Measurements from ENCODE around the gene REXO4. TPM values are rescaled to one million over a fixed set of nuclear protein-coding genes. Genes with fewer than 3 reads are reported as not detected.

Gene REXO4
- total and polyA plus RNA-seq, 9 of the 15 experiments (the other 6 are each of a cell fraction or from before 2014, with no cell fraction given) = 3.4 to 72.9 (median 31.1) TPM

DNA sequence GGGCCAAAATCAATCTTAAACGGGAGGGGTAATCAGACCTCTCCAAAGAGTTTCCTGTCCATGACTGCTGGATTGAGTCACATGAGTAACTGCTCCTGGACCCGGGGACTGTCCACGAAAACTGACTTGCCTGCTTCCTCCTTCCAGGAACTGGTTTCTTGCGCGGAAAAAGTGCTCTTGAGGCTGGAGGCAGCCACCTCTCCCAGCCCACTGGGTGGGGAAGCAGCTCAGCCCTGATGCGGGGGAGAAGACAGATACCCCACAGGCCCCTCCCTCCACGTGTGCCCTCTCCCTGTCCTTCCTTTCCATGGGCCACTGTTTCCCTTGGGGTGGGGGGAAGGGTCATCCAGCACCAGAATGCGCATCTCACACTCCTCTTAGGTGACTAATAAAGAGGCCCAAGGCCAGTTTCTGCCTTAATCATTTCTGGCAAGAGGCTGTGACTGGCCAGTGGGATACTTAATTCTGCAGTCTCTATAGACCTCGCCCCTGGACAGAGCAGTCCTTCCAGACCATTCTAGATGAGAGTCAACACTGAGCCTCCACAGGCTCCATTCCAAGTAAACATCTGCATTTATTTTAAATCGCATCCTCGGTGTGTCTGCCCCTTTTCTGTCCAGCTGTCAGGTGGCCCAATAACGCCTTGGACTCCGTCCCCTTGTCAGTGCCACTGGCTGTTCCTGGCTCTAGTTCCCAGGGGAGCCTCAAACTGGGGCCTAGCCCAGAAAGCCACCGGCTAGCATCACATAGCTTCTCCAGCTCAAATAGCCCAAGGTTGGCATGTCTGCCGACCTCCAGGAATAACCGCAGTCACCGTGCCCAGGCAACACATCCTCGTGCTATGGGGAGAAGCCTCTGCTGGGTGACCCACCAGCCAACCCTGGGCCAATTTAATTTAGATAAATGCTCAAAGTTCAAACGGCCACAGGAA lies 12.0 kb downstream of the REXO4 start:
- ATAC-seq (no peak), FAIRE-seq (no peak), DNase-seq (ENCODE audit: extremely low read depth in 1 of 4, low spot score in 3 of 4) (no peak)
- no peak overlapping the region for H3K4me3 ChIP-seq
- TF ChIP-seq KAT2B (IDR thresholded peaks at IDR 0.05; ENCODE audit: low read depth, low read length) (no peak), THRAP3 (IDR thresholded peaks at IDR 0.05; ENCODE audit: borderline replicate concordance) (no peak), SRSF7 (optimal IDR thresholded peaks at IDR 0.05; ENCODE audit: low read depth, low read length) (no peak), SP1 (CRISPR knock-in tag; IDR thresholded peaks at IDR 0.05) (no peak), HDGF (IDR thresholded peaks at IDR 0.05) (no peak), DNMT1 (IDR thresholded peaks at IDR 0.05) (no peak), BRD9 (IDR thresholded peaks at IDR 0.05; ENCODE audit: low read depth, partially characterized antibody) (no peak), SMARCA5 (IDR thresholded peaks at IDR 0.05) (no peak), ZNF444 (CRISPR knock-in tag; IDR thresholded peaks at IDR 0.05) (no peak), RBM39 (optimal IDR thresholded peaks at IDR 0.05; ENCODE audit: low read depth, low read length) (no peak), CBX5 (IDR thresholded peaks at IDR 0.05; ENCODE audit: borderline replicate concordance, low read depth) (no peak), ZNF354B (CRISPR knock-in tag; IDR thresholded peaks at IDR 0.05) (no peak), MTF1 (CRISPR knock-in tag; IDR thresholded peaks at IDR 0.05; ENCODE audit: borderline replicate concordance) (no peak)
- TF ChIP-seq, protein P1, sequence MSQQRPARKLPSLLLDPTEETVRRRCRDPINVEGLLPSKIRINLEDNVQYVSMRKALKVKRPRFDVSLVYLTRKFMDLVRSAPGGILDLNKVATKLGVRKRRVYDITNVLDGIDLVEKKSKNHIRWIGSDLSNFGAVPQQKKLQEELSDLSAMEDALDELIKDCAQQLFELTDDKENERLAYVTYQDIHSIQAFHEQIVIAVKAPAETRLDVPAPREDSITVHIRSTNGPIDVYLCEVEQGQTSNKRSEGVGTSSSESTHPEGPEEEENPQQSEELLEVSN (IDR thresholded peaks at IDR 0.05; ENCODE audit: borderline replicate concordance in 1 of 2, extremely low read depth in 1 of 2, insufficient read depth in 1 of 2, insufficient read length in 1 of 2, low read depth in 1 of 2, low read length in 1 of 2, poor library complexity in 1 of 2, severe bottlenecking in 1 of 2) = no peak
- no peaks in the 10 kb centered on the region for H3K79me2 ChIP-seq (ENCODE audit: control insufficient read depth, insufficient read depth, low read length)
- H2AFZ ChIP-seq (ENCODE audit: low read depth, low read length) = no peak overlapping the region
- intact Hi-C loops (cut with micrococcal nuclease) (loop anchor here (1.0 kb wide), 1 partner anchor 81 kb away; no protein-coding TSS in a partner anchor), in situ Hi-C loops (cut with MboI) (no loop called here)
- no peaks in the 10 kb centered on the region for H3K9me1 ChIP-seq (ENCODE audit: control insufficient read depth, insufficient read depth, low read length)
- H3K4me1 ChIP-seq (replicated peaks in 1 of 2; ENCODE audit: control insufficient read depth in 2 of 2, insufficient read depth in 2 of 2, low read length in 2 of 2) = peaks cover 0 to 20% of the 10 kb centered on the region in 2 experiments; a peak in 3 of 5 replicates
- H3K27me3 ChIP-seq (ENCODE audit: control insufficient read depth in 2 of 2, insufficient read depth in 2 of 2, low read length in 2 of 2) = no peaks in the 10 kb centered on the region
- peaks cover 75% of the 10 kb centered on the region; the same call in 2 of the 3 replicates for H3K36me3 ChIP-seq (ENCODE audit: control insufficient read depth, insufficient read depth, low read length)
- BruUV-seq (replicated peaks) = no TSS peak
- H4K20me1 ChIP-seq (replicated peaks; ENCODE audit: control insufficient read depth, insufficient read depth, low read length) = peaks cover 12% of the 10 kb centered on the region
- ChIA-PET CTCF (ENCODE audit: low intra/inter-chr PET ratio) (no interaction called here), POLR2A (no interaction called here)
- peak overlapping the region in 1 of 2 experiments; percentile 43; a peak in 1 of 4 replicates for H3K9ac ChIP-seq (ENCODE audit: insufficient read depth in 1 of 2, low read depth in 2 of 2, low read length in 2 of 2)
- 85% methylated on average over 18 of the region's 19 CpGs for whole genome bisulfite sequencing (ENCODE audit: insufficient coverage, low coverage, missing lambda C conversion rate)
- no peaks in the 10 kb centered on the region for H3K9me3 ChIP-seq (replicated peaks; ENCODE audit: control insufficient read depth, insufficient read depth, low read depth, low read length)
- no peak overlapping the region for H3K4me2 ChIP-seq (ENCODE audit: insufficient read depth, low read length)
- H3K27ac ChIP-seq (ENCODE audit: extremely low read depth, low read depth, low read length) = no peak overlapping the region
